GM12878 (cell line): ENCODE results near the gene MSX2.

ENCODE experiments used
- BHLHE40 ChIP-seq, 2 experiments: fragments of 450-650 bp in 1 of 2; IDR thresholded peaks; 2 replicates each; pipeline ENCODE4 v1.6.1; 2011 to 2017; ENCODE audit warnings: low read depth in 2 of 2, borderline replicate concordance in 1 of 2, improper control_type of control experiment in 1 of 2, low read length in 1 of 2, mild to moderate bottlenecking in 1 of 2
- CBX5 ChIP-seq: sonication (generic); IDR thresholded peaks from 2 replicates; pipeline ENCODE4 v1.6.1; 2016; ENCODE audit warnings: low read depth, moderate library complexity, mild to moderate bottlenecking, inconsistent platforms
- EP300 ChIP-seq, 2 experiments: fragments of 150-350 bp in 1 of 2; IDR thresholded peaks; 2 replicates each; pipeline ENCODE4 v1.6.1; 2011 to 2012; ENCODE audit warnings: low read depth in 2 of 2, low read length in 2 of 2, borderline replicate concordance in 1 of 2, improper control_type of control experiment in 1 of 2, inconsistent platforms in 1 of 2; ENCODE audit not compliant: control insufficient read depth in 1 of 2
- MXI1 ChIP-seq: fragments of 150-350 bp; IDR thresholded peaks from 2 replicates; pipeline ENCODE4 v1.6.1; 2011; ENCODE audit warnings: low read depth, mild to moderate bottlenecking, inconsistent platforms, low read length, improper control_type of control experiment
- NFYB ChIP-seq: IDR thresholded peaks from 2 replicates; pipeline ENCODE4 v1.6.1; 2011; ENCODE audit warnings: low read depth, mild to moderate bottlenecking, low read length, improper control_type of control experiment, moderate library complexity; ENCODE audit not compliant: insufficient read depth
- ZZZ3 ChIP-seq: IDR thresholded peaks from 2 replicates; pipeline ENCODE4 v1.6.1; 2011; ENCODE audit warnings: low read depth; ENCODE audit not compliant: control insufficient read depth, insufficient read length
- TF ChIP-seq, protein P1 (sequence below), 3 experiments: IDR thresholded peaks in 2 of 3; conservative IDR thresholded peaks in 1 of 3; 2 replicates each; pipeline ENCODE4 v1.5.1; 2011; ENCODE audit warnings: low read depth in 3 of 3, low read length in 3 of 3, mild to moderate bottlenecking in 3 of 3, control low read depth in 2 of 3, moderate library complexity in 2 of 3, inconsistent platforms in 1 of 3, mixed read lengths in 1 of 3; ENCODE audit not compliant: control insufficient read depth in 2 of 3, insufficient read depth in 1 of 3; ENCODE audit errors: extremely low read depth in 1 of 3
- TF ChIP-seq, protein P2 (sequence below): IDR thresholded peaks from 2 replicates; pipeline ENCODE4 v1.6.1; 2012; ENCODE audit warnings: mild to moderate bottlenecking, low read depth, low read length
- TF ChIP-seq, protein P3 (sequence below): fragments of 450-650 bp; IDR thresholded peaks from 2 replicates; pipeline ENCODE4 v1.6.1; 2016; ENCODE audit warnings: mild to moderate bottlenecking, moderate library complexity, borderline replicate concordance
- TF ChIP-seq, protein P4 (sequence below): fragments of 450-650 bp; formaldehyde crosslinking; IDR thresholded peaks from 2 replicates; pipeline ENCODE4 v1.4.0; 2022; ENCODE audit warnings: mild to moderate bottlenecking, moderate library complexity

DNA sequence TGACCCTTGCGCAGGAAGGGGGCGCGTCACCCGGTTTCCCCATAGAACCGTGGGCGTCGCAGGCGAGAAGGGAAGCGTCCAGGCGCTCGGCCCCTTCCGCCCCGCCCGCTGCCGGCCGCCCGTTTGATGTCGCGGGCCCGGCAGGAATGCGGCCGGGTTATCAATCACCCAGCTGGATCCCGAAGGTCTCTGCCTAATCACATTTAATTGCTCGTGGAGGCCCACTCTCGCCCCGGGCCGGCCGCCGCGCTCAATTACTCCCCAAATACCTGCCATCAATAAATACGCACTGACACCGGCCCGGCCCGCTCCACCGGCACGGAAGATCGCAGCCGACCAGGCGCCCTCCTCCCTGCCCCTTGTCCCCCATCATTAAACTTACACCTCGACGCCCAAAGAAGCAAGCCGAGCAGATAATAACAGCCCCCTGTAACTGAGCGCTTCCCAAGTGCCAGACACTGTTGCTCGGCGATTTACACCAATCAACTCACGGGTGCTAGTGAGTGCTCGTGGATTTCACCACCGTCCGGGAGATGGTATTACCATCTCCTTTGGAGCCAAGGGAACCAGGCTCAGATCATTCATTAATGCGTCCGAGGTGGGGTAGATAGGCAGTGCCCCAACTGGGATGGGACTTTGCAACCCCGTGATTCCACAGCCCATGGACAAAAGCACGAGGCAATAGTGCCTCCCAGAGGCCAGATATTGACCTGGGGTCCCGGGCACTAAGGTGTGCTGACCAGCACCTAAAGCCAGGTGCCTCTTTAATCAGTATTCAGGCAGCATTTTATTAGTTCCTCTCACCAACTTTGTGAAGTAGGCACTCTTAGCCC lies 11.3 kb downstream of the MSX2 start:
- TF ChIP-seq BHLHE40 (IDR thresholded peaks at IDR 0.05; ENCODE audit: borderline replicate concordance in 1 of 2, low read depth in 2 of 2, low read length in 1 of 2), result no peak
- TF ChIP-seq, protein P1, sequence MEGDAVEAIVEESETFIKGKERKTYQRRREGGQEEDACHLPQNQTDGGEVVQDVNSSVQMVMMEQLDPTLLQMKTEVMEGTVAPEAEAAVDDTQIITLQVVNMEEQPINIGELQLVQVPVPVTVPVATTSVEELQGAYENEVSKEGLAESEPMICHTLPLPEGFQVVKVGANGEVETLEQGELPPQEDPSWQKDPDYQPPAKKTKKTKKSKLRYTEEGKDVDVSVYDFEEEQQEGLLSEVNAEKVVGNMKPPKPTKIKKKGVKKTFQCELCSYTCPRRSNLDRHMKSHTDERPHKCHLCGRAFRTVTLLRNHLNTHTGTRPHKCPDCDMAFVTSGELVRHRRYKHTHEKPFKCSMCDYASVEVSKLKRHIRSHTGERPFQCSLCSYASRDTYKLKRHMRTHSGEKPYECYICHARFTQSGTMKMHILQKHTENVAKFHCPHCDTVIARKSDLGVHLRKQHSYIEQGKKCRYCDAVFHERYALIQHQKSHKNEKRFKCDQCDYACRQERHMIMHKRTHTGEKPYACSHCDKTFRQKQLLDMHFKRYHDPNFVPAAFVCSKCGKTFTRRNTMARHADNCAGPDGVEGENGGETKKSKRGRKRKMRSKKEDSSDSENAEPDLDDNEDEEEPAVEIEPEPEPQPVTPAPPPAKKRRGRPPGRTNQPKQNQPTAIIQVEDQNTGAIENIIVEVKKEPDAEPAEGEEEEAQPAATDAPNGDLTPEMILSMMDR (IDR thresholded peaks at IDR 0.05 in 2 of 3, conservative IDR thresholded peaks at IDR 0.05 in 1 of 3; ENCODE audit: control insufficient read depth in 2 of 3, extremely low read depth in 1 of 3, insufficient read depth in 1 of 3, low read depth in 3 of 3, low read length in 3 of 3), result peak in 1 of 3 experiments; percentile 21; a peak in 2 of 6 replicates
- no peak for TF ChIP-seq MXI1
- TF ChIP-seq, protein P2, sequence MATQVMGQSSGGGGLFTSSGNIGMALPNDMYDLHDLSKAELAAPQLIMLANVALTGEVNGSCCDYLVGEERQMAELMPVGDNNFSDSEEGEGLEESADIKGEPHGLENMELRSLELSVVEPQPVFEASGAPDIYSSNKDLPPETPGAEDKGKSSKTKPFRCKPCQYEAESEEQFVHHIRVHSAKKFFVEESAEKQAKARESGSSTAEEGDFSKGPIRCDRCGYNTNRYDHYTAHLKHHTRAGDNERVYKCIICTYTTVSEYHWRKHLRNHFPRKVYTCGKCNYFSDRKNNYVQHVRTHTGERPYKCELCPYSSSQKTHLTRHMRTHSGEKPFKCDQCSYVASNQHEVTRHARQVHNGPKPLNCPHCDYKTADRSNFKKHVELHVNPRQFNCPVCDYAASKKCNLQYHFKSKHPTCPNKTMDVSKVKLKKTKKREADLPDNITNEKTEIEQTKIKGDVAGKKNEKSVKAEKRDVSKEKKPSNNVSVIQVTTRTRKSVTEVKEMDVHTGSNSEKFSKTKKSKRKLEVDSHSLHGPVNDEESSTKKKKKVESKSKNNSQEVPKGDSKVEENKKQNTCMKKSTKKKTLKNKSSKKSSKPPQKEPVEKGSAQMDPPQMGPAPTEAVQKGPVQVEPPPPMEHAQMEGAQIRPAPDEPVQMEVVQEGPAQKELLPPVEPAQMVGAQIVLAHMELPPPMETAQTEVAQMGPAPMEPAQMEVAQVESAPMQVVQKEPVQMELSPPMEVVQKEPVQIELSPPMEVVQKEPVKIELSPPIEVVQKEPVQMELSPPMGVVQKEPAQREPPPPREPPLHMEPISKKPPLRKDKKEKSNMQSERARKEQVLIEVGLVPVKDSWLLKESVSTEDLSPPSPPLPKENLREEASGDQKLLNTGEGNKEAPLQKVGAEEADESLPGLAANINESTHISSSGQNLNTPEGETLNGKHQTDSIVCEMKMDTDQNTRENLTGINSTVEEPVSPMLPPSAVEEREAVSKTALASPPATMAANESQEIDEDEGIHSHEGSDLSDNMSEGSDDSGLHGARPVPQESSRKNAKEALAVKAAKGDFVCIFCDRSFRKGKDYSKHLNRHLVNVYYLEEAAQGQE, result no peak
- TF ChIP-seq CBX5, result no peak
- TF ChIP-seq NFYB, result no peak
- TF ChIP-seq, protein P3, sequence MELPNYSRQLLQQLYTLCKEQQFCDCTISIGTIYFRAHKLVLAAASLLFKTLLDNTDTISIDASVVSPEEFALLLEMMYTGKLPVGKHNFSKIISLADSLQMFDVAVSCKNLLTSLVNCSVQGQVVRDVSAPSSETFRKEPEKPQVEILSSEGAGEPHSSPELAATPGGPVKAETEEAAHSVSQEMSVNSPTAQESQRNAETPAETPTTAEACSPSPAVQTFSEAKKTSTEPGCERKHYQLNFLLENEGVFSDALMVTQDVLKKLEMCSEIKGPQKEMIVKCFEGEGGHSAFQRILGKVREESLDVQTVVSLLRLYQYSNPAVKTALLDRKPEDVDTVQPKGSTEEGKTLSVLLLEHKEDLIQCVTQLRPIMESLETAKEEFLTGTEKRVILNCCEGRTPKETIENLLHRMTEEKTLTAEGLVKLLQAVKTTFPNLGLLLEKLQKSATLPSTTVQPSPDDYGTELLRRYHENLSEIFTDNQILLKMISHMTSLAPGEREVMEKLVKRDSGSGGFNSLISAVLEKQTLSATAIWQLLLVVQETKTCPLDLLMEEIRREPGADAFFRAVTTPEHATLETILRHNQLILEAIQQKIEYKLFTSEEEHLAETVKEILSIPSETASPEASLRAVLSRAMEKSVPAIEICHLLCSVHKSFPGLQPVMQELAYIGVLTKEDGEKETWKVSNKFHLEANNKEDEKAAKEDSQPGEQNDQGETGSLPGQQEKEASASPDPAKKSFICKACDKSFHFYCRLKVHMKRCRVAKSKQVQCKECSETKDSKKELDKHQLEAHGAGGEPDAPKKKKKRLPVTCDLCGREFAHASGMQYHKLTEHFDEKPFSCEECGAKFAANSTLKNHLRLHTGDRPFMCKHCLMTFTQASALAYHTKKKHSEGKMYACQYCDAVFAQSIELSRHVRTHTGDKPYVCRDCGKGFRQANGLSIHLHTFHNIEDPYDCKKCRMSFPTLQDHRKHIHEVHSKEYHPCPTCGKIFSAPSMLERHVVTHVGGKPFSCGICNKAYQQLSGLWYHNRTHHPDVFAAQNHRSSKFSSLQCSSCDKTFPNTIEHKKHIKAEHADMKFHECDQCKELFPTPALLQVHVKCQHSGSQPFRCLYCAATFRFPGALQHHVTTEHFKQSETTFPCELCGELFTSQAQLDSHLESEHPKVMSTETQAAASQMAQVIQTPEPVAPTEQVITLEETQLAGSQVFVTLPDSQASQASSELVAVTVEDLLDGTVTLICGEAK, result no peak
- TF ChIP-seq, protein P4, sequence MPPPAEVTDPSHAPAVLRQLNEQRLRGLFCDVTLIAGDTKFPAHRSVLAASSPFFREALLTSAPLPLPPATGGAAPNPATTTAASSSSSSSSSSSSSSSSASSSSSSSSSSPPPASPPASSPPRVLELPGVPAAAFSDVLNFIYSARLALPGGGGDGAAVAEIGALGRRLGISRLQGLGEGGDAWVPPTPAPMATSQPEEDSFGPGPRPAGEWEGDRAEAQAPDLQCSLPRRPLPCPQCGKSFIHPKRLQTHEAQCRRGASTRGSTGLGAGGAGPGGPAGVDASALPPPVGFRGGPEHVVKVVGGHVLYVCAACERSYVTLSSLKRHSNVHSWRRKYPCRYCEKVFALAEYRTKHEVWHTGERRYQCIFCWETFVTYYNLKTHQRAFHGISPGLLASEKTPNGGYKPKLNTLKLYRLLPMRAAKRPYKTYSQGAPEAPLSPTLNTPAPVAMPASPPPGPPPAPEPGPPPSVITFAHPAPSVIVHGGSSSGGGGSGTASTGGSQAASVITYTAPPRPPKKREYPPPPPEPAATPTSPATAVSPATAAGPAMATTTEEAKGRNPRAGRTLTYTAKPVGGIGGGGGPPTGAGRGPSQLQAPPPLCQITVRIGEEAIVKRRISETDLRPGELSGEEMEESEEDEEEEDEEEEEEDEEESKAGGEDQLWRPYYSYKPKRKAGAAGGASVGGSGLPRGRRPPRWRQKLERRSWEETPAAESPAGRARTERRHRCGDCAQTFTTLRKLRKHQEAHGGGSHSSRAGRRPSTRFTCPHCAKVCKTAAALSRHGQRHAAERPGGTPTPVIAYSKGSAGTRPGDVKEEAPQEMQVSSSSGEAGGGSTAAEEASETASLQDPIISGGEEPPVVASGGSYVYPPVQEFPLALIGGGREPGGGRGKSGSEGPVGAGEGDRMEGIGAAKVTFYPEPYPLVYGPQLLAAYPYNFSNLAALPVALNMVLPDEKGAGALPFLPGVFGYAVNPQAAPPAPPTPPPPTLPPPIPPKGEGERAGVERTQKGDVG (CRISPR knock-in tag), result no peak
- no peak for TF ChIP-seq EP300 (IDR thresholded peaks at IDR 0.05; ENCODE audit: borderline replicate concordance in 1 of 2, control insufficient read depth in 1 of 2, low read depth in 2 of 2, low read length in 2 of 2)
- no peak for TF ChIP-seq ZZZ3
